ENCODE results near the gene SCGB3A2.
A peak's percentile ranks its signal among the peaks of the same experiment; 100 is the strongest.
"Not testable (repeated sequence)": the region's sequence is repeated elsewhere in the genome, so short reads cannot be mapped to it uniquely, and the experiment has no call there.

Gene SCGB3A2

DNA sequence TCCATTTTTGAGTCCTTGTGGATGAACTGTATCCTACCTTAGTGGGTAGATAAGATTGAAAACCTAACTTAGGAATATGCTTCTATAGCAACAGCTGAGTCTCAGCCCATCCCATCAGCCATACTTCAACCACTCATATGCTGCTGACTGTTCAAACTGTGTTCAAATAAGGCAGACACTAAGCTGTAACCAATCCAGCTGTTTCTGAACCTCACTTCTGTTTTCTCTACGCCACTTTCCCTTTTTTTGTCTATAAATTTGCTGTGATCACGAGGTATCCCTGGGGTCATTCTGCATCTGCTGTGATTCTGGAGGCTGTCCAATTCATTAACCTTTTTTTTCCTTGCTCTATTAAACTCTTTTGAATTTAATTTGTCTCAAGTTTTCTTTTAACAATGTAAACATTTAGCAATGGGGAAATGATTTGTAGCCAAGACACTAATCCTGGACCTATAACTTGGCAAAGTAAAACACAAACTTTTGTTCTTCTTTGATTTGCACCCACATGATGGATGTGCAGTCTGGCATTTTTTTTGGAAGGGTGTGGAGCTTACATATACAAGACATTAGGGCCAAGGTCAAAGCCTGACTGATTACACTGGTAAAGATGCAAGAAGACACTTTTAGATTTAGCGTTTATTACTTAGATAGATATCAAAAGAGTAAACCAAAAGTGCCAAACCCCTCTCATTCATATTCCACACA, 14.9 kb upstream of the SCGB3A2 start:
- no peak overlapping the region for H3K4me3 ChIP-seq (ENCODE audit: low read depth, low read length)
- H3K36me3 ChIP-seq (ENCODE audit: control insufficient read depth, insufficient read depth, low read length), result peaks cover 43% of the 10 kb centered on the region
- no peaks in the 10 kb centered on the region for H3K9me3 ChIP-seq (ENCODE audit: control insufficient read depth, insufficient read depth, low read depth, low read length)
- no peak overlapping the region for H3K9ac ChIP-seq (ENCODE audit: low read length)
- H3K27me3 ChIP-seq (ENCODE audit: control insufficient read depth, insufficient read depth, low read length), result no peaks in the 10 kb centered on the region
- H3K4me1 ChIP-seq (ENCODE audit: control insufficient read depth, insufficient read depth, low read length), result peaks cover 56% of the 10 kb centered on the region
- H3K27ac ChIP-seq (ENCODE audit: low read depth, low read length), result 0 out of 2 replicates have a peak overlapping the region, but pooled peaks have one; percentile 12

DNA sequence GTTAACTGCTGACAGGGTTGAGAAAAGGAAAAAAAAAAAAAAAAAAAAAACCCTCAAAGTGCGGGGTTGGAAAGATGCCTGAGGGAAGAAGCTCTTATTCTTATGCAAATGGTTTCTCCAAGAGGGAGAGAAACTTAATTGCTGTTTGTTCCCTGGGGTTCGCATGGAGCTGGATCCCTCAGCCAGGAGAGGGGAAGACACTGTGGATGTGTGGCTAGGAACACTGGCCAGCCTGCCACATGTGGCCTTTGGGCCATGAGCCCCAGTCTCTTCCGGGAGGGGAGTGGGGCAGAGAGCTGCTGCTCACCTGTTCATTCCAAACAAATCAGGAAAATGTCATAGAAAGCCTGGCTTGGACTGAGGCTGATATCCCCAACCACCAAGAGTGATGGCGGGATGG, 9.4 kb upstream of the SCGB3A2 start:
- Histone ChIP-seq H3K27me3 (ENCODE audit: control insufficient read depth, insufficient read depth, low read length) (peaks cover 8% of the 10 kb centered on the region; the same call in 1 of the 2 replicates), H3K36me3 (ENCODE audit: control insufficient read depth, insufficient read depth, low read length) (peaks cover 61% of the 10 kb centered on the region), H3K4me3 (ENCODE audit: low read depth, low read length) (peak overlapping the region; percentile 53), H3K27ac (ENCODE audit: low read depth, low read length) (peak overlapping the region; percentile 94), H3K9ac (ENCODE audit: low read length) (peak overlapping the region; percentile 93), H3K4me1 (ENCODE audit: control insufficient read depth, insufficient read depth, low read length) (peaks cover 24% of the 10 kb centered on the region), H3K9me3 (ENCODE audit: control insufficient read depth, insufficient read depth, low read depth, low read length) (no peaks in the 10 kb centered on the region)

DNA sequence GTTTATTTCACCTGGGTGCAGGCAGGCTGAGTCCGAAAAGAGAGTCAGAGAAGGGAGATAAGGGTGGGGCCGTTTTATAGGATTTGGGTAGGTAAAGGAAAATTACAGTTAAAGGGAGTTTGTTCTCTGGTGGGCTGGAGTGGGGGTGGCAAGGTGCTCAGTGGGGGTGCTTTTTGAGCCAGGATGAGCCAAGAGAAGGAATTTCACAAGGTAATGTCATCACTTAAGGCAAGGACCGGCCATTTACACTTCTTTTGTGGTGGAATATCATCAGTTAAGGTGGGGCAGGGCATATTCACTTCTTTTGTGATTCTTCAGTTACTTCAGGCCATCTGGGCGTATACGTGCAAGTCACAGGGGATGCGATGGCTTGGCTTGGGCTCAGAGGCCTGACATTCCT, 8.6 kb upstream of the SCGB3A2 start:
- Histone ChIP-seq H3K9ac (ENCODE audit: low read length) (peak overlapping the region; percentile 93), H3K4me3 (ENCODE audit: low read depth, low read length) (peak overlapping the region; percentile 53)

DNA sequence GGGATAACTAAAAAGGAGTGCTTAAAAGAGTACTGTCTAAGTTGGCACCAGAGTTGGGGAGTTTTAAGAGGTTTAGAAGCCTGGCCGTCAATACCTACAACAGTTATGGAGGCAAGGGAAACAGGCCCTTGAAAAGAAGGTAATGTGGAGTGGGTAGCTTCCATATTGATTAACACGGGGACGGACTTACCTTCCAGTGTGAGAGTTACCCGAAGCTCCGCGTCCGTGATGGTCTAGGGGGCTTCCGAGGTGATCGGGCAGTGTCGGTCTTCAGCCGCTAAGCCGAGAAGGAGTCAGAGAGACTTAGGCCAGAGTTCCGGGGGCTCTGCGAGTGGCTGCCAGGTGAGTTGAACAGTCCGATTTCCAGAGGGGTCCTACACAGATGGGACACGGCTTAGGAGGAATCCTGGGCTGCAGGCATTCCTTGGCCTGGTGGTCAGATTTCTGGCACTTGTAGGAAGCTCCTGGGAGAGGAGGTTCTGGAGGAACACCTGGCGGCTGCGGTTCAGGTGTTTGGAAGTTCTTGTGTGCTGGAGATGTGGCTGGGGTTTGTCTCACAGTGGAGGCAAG, 6.4 kb upstream of the SCGB3A2 start:
- Histone ChIP-seq H3K9ac (ENCODE audit: low read length) (peak overlapping the region; percentile 100), H3K4me3 (ENCODE audit: low read depth, low read length) (peak overlapping the region; percentile 90), H3K27ac (ENCODE audit: low read depth, low read length) (peak overlapping the region; percentile 96), H3K4me1 (ENCODE audit: control insufficient read depth, insufficient read depth, low read length) (peaks cover 41% of the 10 kb centered on the region), H3K36me3 (ENCODE audit: control insufficient read depth, insufficient read depth, low read length) (peaks cover 44% of the 10 kb centered on the region)
- H3K27me3 ChIP-seq (ENCODE audit: control insufficient read depth, insufficient read depth, low read length); H3K9me3 ChIP-seq (ENCODE audit: control insufficient read depth, insufficient read depth, low read depth, low read length): not testable (repeated sequence)

More for the DNA sequence above, 8.6 kb upstream of the SCGB3A2 start:
- H3K4me1 ChIP-seq (ENCODE audit: control insufficient read depth, insufficient read depth, low read length), result peaks cover 22% of the 10 kb centered on the region
- not testable (repeated sequence) for H3K9me3 ChIP-seq (ENCODE audit: control insufficient read depth, insufficient read depth, low read depth, low read length); H3K27me3 ChIP-seq (ENCODE audit: control insufficient read depth, insufficient read depth, low read length)
- peaks cover 53% of the 10 kb centered on the region for H3K36me3 ChIP-seq (ENCODE audit: control insufficient read depth, insufficient read depth, low read length)
- peak overlapping the region; percentile 94 for H3K27ac ChIP-seq (ENCODE audit: low read depth, low read length)

DNA sequence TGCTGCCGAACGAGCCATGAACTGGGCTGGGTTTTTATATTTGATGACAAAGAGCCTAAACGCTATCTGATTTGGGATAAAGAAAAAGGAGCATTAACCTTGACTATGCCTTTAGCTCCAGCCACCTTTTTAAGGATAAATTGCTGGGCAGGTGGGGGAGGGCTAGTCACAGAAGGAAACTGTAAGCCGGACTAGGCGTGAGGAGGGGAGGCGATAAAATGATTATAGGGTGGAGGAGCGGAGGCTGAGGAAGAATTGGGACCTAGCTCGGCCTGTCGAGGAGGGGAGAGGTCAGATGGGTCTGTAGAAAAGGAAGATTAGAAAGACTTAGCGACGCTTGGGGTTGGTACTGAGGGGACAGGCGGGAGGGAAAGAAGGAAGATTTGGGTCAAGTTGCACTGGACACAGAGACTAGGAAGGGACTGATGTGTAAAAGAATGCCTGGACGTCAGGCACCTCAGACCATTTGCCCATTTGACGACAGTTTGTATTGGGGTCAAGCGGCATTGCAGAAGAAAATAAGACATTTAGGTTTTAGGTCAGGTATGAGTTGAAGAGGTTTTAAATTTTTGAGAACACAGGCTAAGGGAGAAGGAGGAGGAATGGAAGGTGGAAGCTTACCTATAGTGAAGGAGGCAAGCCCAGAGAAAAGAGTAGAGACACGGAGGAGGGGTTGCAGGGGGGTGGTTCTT, 5.6 kb upstream of the SCGB3A2 start:
- not testable (repeated sequence) for H3K9me3 ChIP-seq (ENCODE audit: control insufficient read depth, insufficient read depth, low read depth, low read length); H3K27me3 ChIP-seq (ENCODE audit: control insufficient read depth, insufficient read depth, low read length)
- Histone ChIP-seq H3K36me3 (ENCODE audit: control insufficient read depth, insufficient read depth, low read length) (peaks cover 39% of the 10 kb centered on the region), H3K4me3 (ENCODE audit: low read depth, low read length) (peak overlapping the region; percentile 90), H3K9ac (ENCODE audit: low read length) (peak overlapping the region; percentile 96), H3K27ac (ENCODE audit: low read depth, low read length) (peak overlapping the region; percentile 96), H3K4me1 (ENCODE audit: control insufficient read depth, insufficient read depth, low read length) (peaks cover 41% of the 10 kb centered on the region)

DNA sequence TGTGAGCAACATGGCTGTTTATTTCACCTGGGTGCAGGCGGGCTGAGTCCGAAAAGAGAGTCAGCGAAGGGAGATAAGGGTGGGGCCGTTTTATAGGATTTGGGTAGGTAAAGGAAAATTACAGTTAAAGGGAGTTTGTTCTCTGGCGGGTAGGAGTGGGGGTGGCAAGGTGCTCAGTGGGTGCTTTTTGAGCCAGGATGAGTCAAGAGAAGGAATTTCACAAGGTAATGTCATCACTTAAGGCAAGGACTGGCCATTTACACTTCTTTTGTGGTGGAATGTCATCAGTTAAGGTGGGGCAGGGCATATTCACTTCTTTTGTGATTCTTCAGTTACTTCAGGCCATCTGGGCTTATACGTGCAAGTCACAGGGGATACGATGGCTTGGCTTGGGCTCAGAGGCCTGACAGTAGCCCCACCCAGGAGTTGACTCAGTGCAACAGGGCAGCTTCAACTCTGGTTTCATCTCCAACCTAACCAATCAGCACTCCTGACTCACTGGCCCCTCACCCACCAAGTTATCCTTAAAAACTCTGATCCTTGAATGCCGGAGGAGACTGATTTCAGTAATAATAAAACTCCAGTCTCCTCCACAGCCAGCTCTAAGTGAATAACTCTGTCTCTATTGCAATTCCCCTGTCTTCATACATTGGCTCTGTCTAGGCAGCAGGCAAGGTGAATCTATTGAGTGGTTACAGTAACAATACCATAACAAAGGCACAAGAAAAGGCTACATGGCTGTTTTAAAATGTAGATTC, 4.2 kb upstream of the SCGB3A2 start:
- Histone ChIP-seq H3K4me1 (ENCODE audit: control insufficient read depth, insufficient read depth, low read length) (peaks cover 40% of the 10 kb centered on the region), H3K27ac (ENCODE audit: low read depth, low read length) (peak overlapping the region; percentile 99), H3K9ac (ENCODE audit: low read length) (peak overlapping the region; percentile 96), H3K36me3 (ENCODE audit: control insufficient read depth, insufficient read depth, low read length) (peaks cover 36% of the 10 kb centered on the region), H3K4me3 (ENCODE audit: low read depth, low read length) (peak overlapping the region; percentile 90)
- H3K27me3 ChIP-seq (ENCODE audit: control insufficient read depth, insufficient read depth, low read length); H3K9me3 ChIP-seq (ENCODE audit: control insufficient read depth, insufficient read depth, low read depth, low read length): not testable (repeated sequence)

DNA sequence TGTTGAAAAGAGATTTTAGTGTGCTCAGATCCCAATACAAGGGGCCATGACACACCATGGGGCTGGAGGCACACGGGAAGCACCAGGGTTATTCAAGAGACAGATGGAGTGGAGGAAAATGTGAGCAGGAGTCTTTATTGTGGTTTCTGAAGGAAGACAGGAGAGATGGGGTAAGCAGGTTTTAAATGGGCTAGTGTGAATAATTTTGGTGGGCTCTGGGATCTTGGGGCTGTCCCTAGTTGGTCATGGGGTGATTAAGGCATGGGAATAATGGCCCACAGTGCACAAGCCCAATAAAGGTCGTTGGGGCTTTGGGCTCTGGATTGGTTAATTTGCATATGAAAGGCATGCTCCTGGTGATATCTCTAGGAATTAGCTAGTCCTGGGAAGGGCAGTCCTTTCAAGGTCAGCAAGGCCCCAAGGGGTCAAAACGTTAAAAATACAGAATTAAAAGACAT, 3.6 kb upstream of the SCGB3A2 start:
- no peaks in the 10 kb centered on the region for H3K9me3 ChIP-seq (ENCODE audit: control insufficient read depth, insufficient read depth, low read depth, low read length)
- H3K27me3 ChIP-seq (ENCODE audit: control insufficient read depth, insufficient read depth, low read length), result peaks cover 8% of the 10 kb centered on the region; the same call in 1 of the 2 replicates
- peak overlapping the region; percentile 90 for H3K4me3 ChIP-seq (ENCODE audit: low read depth, low read length)
- H3K36me3 ChIP-seq (ENCODE audit: control insufficient read depth, insufficient read depth, low read length), result peaks cover 32% of the 10 kb centered on the region
- H3K9ac ChIP-seq (ENCODE audit: low read length), result peak overlapping the region; percentile 96
- peak overlapping the region; percentile 99 for H3K27ac ChIP-seq (ENCODE audit: low read depth, low read length)
- H3K4me1 ChIP-seq (ENCODE audit: control insufficient read depth, insufficient read depth, low read length), result peaks cover 36% of the 10 kb centered on the region

DNA sequence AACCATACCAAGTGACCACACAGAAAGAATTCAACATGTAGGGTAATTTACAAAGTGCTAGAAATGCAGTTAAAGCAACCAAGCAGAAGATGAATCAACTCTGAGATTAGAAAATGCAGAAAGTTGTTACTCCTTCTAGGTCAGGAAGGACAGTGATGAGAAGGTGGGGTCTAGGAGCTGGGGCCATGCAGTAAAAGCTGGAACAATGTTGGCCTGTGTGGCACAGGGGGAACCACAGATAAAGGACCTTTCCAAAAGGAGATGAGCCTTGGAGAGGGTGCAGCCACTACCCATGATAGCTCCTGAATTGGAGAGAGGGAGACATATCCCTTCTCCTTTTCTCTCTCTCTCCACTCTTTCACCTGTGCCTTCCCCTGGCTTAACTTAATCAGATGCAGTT, 2.4 kb upstream of the SCGB3A2 start:
- H3K36me3 ChIP-seq (ENCODE audit: control insufficient read depth, insufficient read depth, low read length), result peaks cover 25% of the 10 kb centered on the region
- H3K27me3 ChIP-seq (ENCODE audit: control insufficient read depth, insufficient read depth, low read length), result peaks cover 8% of the 10 kb centered on the region; the same call in 1 of the 2 replicates
- H3K9ac ChIP-seq (ENCODE audit: low read length), result no peak overlapping the region
- H3K27ac ChIP-seq (ENCODE audit: low read depth, low read length), result peak overlapping the region; percentile 99; the same call in 1 of the 2 replicates
- peaks cover 36% of the 10 kb centered on the region for H3K4me1 ChIP-seq (ENCODE audit: control insufficient read depth, insufficient read depth, low read length)
- no peaks in the 10 kb centered on the region for H3K9me3 ChIP-seq (ENCODE audit: control insufficient read depth, insufficient read depth, low read depth, low read length)
- H3K4me3 ChIP-seq (ENCODE audit: low read depth, low read length), result peak overlapping the region; percentile 90; the same call in 1 of the 2 replicates

DNA sequence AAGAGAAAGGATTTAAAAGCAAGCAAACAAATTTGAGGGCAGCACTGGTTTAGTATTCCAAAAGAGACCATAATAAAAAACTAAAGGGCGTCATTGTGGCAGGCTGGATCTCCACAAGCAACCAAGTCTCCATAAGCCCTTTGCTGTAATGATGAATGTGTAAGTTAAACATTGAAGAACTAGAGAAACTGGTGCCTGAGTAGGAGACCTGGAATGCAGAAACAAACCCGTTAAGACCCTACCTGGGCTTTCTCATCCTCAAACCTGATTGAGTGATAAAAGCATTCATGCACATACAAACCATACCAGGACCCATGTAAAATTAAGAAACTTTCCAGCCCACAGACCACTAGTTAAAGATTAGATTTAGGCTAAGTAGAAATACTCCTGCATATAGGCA, 1.9 kb upstream of the SCGB3A2 start:
- Histone ChIP-seq H3K9me3 (ENCODE audit: control insufficient read depth, insufficient read depth, low read depth, low read length) (no peaks in the 10 kb centered on the region), H3K9ac (ENCODE audit: low read length) (no peak overlapping the region), H3K36me3 (ENCODE audit: control insufficient read depth, insufficient read depth, low read length) (peaks cover 24% of the 10 kb centered on the region), H3K4me1 (ENCODE audit: control insufficient read depth, insufficient read depth, low read length) (peaks cover 36% of the 10 kb centered on the region), H3K4me3 (ENCODE audit: low read depth, low read length) (no peak overlapping the region), H3K27ac (ENCODE audit: low read depth, low read length) (no peak overlapping the region; the same call in 1 of the 2 replicates), H3K27me3 (ENCODE audit: control insufficient read depth, insufficient read depth, low read length) (peaks cover 7% of the 10 kb centered on the region; the same call in 1 of the 2 replicates)

DNA sequence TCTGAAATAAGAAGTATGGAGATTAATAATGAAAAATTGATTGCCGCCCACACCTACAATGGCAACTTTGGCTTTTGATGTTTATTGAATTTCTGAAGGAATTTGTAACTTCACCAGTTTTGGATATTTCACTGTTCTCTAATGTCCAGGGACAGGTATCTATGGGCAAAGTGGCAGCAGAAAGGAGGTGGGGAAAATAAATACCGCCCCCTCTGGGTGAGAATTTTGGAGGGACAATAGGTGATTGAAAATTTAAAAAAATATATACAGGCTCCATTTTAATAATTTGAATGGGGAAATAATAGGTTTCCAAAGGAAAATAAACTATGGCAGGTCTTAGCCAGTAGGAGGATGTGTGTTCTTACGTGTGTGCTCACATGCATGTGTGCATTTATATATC, 1.3 kb downstream of the SCGB3A2 start:
- Histone ChIP-seq H3K4me3 (ENCODE audit: low read depth, low read length) (no peak overlapping the region), H3K36me3 (ENCODE audit: control insufficient read depth, insufficient read depth, low read length) (peaks cover 16% of the 10 kb centered on the region; the same call in 1 of the 2 replicates), H3K27me3 (ENCODE audit: control insufficient read depth, insufficient read depth, low read length) (no peaks in the 10 kb centered on the region), H3K9me3 (ENCODE audit: control insufficient read depth, insufficient read depth, low read depth, low read length) (no peaks in the 10 kb centered on the region), H3K4me1 (ENCODE audit: control insufficient read depth, insufficient read depth, low read length) (peaks cover 44% of the 10 kb centered on the region), H3K9ac (ENCODE audit: low read length) (no peak overlapping the region), H3K27ac (ENCODE audit: low read depth, low read length) (no peak overlapping the region)

Data from HUES6 (cell line).